SK-N-MC (cell line): ENCODE measurements around the gene GLTP.

ENCODE experiments used
- EZH2 ChIP-seq: fragments of 200-600 bp; sonication (generic); IDR thresholded peaks from one replicate; pipeline ENCODE4 v1.6.1; 2017; ENCODE audit warnings: antibody characterized with exemption
- POLR2AphosphoS5 ChIP-seq: IDR thresholded peaks from 2 replicates; pipeline ENCODE4 v1.6.1; 2012; ENCODE audit warnings: mild to moderate bottlenecking, low read depth, low read length, borderline replicate concordance

DNA sequence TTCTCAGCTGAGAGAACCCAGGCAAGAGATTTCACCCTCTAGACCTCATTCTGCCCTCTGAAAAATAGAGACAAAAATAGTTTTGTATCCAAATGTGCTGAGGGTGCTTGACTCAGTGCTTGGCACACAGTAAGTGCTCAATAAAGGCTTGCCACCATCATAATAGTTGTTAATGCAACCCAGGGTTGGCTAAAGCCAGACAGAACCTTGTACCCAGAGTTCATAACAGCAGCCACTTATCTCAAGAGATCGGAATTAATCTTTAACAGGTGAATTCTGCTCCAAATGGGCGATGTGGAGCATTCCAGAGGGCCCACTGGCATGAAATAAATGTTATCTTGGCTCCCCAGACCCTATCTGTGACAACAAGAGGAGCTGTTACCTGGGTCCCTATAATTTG, 50.1 kb downstream of the GLTP start:
- no peak for TF ChIP-seq EZH2
- TF ChIP-seq POLR2AphosphoS5, result no peak
